Stomach (tissue), 9 donors: ENCODE measurements around the gene SOX12. TPM values are rescaled to one million over a fixed set of nuclear protein-coding genes. Genes with fewer than 3 reads are reported as not detected.
"Not testable (repeated sequence)": the region's sequence is repeated elsewhere in the genome, so short reads cannot be mapped to it uniquely, and the experiment has no call there.

Experiments used
- DNase-seq, 2 donors: peaks; one replicate each; pipeline versions ENCODE4 v3.0.0 to v3.0.0-alpha.2; 2013 to 2019
- H3K27ac ChIP-seq, 5 donors: fragments of 200-600 bp in 4 of 5; sonication (generic) in 4 of 5; one replicate each; pipeline ENCODE4 v1.5.1; 2013 to 2019; ENCODE audit warnings: mild to moderate bottlenecking in 1 of 5, moderate library complexity in 1 of 5
- H3K27me3 ChIP-seq, 3 donors: fragments of 200-600 bp; sonication (generic); one replicate each; pipeline ENCODE4 v1.5.1; 2017 to 2019; ENCODE audit warnings: mixed run types in 1 of 3
- H3K36me3 ChIP-seq, 4 donors: fragments of 200-600 bp; sonication (generic); 1 replicate in 3 of 4; 2 replicates in 1 of 4; pipeline ENCODE4 v1.5.1; 2016 to 2019
- H3K4me1 ChIP-seq, 4 donors: fragments of 200-600 bp; sonication (generic); one replicate each; pipeline ENCODE4 v1.5.1; 2016 to 2019
- H3K4me3 ChIP-seq, 4 donors: fragments of 200-600 bp; sonication (generic) in 3 of 4; one replicate each; pipeline ENCODE4 v1.5.1; 2016 to 2019; ENCODE audit warnings: mild to moderate bottlenecking in 1 of 4
- H3K9me3 ChIP-seq, 4 donors: fragments of 200-600 bp; sonication (generic); one replicate each; pipeline ENCODE4 v1.5.1; 2016 to 2019
- CTCF ChIP-seq, 7 experiments: fragments of 450-650 bp in 4 of 7; fragments of 200-600 bp in 3 of 7; sonication (generic) in 3 of 7; IDR thresholded peaks; one replicate each; pipeline ENCODE4 v1.5.1; 2016 to 2019; ENCODE audit warnings: antibody characterized with exemption in 7 of 7, control low read depth in 2 of 7, mild to moderate bottlenecking in 1 of 7
- EP300 ChIP-seq: sonication (generic); formaldehyde crosslinking; IDR thresholded peaks from one replicate; pipeline ENCODE4 v1.6.1; 2017; ENCODE audit warnings: antibody characterized with exemption
- POLR2A ChIP-seq, 4 donors: fragments of 450-650 bp; IDR thresholded peaks; one replicate each; pipeline ENCODE4 v1.6.1; 2016; ENCODE audit warnings: antibody characterized with exemption in 4 of 4, control low read depth in 2 of 4, mild to moderate bottlenecking in 1 of 4, moderate library complexity in 1 of 4
- POLR2AphosphoS5 ChIP-seq, 3 donors: sonication (generic); formaldehyde crosslinking; IDR thresholded peaks; one replicate each; pipeline ENCODE4 v1.6.1; 2016; ENCODE audit warnings: antibody characterized with exemption in 3 of 3
- WGBS, 5 donors: extraction: QIAGEN DNeasy Blood & Tissue Kit in 3 of 5; methylation state at CpG; one replicate each; pipeline versions ENCODE4 v1.1.5 to v1.1.7; 2013 to 2018; 5-methylcytosine and 5-hydroxymethylcytosine counted together
- intact Hi-C: fragments of 100-400 bp; cut with DNase I; formaldehyde crosslinking; loops from one replicate; pipeline ENCODE4 v1.15.1; 2023; ENCODE audit warnings: low total_unique reads
- polyA plus RNA-seq, 3 donors: library from polyadenylated mRNA; stranded (reverse); fragments of 200-250 nt; gene quantifications; one replicate each; pipeline ENCODE4 v1.2.3, GENCODE V29; 2013
- total RNA-seq, 5 donors: library from RNA; depleted of rRNA; stranded (reverse); fragments of >200 nt; gene quantifications; one replicate each; pipeline versions ENCODE4 v1.1.0 to v1.2.3, GENCODE V29; 2014 to 2016
- donor health status: healthy with polysubstance abuse.
- donor health status: Bipolar disorder and iron deficiency.
- donor health status: healthy.

The SOX12 gene
- total and polyA plus RNA-seq, 8 donors: 1.5 to 20.3 (median 3.4) TPM

- no peaks in the 10 kb centered on the region for H3K9me3 ChIP-seq
- intact Hi-C loops: no loop called here
- H3K36me3 ChIP-seq: peaks cover 0 to 25% (median 16%) of the 10 kb centered on the region in 4 donors
- H3K4me3 ChIP-seq: no peak overlapping the region
- peak overlapping the region in 1 of 5 donors; percentile 94 for H3K27ac ChIP-seq
- peaks cover 16 to 52% (median 37%) of the 10 kb centered on the region in 4 donors for H3K4me1 ChIP-seq
- no peaks in the 10 kb centered on the region for H3K27me3 ChIP-seq
- WGBS, 5 donors: 74 to 89% (median 82%) methylated on average over 12 to 19 of the region's 19 CpGs
- TF ChIP-seq EP300 (no peak), POLR2A (IDR thresholded peaks at IDR 0.05) (no peak)
- DNase-seq: peak in 1 of 2 donors; percentile 58
Observed at GRCh38 chr20:348972-349841, 23.9 kb downstream of the SOX12 start.

GRCh38 chr20:353166-353565 is 27.8 kb downstream of the SOX12 start:
- no peak for TF ChIP-seq CTCF (IDR thresholded peaks at IDR 0.05)
- no peak for TF ChIP-seq EP300
- TF ChIP-seq POLR2A (IDR thresholded peaks at IDR 0.05): no peak
- no peak for TF ChIP-seq POLR2AphosphoS5 (IDR thresholded peaks at IDR 0.05)
- no peaks in the 10 kb centered on the region for H3K9me3 ChIP-seq
- no peak overlapping the region for H3K27ac ChIP-seq
- no peaks in the 10 kb centered on the region for H3K27me3 ChIP-seq
- no peak for DNase-seq
- H3K4me1 ChIP-seq: peaks cover 8 to 29% (median 18%) of the 10 kb centered on the region in 4 donors
- WGBS, 5 donors: 85 to 92% (median 86%) methylated on average over 12 to 13 of the region's 13 CpGs
- H3K4me3 ChIP-seq: no peak overlapping the region
- peaks cover 0 to 20% (median 15%) of the 10 kb centered on the region in 4 donors for H3K36me3 ChIP-seq
- intact Hi-C loops: loop anchor here (10.0 kb wide), 1 partner anchor 52 kb away; the partner anchor contains the start of gene RBCK1

- Histone ChIP-seq H3K9me3 (no peaks in the 10 kb centered on the region), H3K27ac (no peak overlapping the region), H3K4me3 (no peak overlapping the region), H3K36me3 (peaks cover 0 to 19% (median 13%) of the 10 kb centered on the region in 4 donors), H3K27me3 (no peaks in the 10 kb centered on the region), H3K4me1 (peaks cover 0 to 17% (median 6%) of the 10 kb centered on the region in 4 donors)
- intact Hi-C loops: loop anchor here (10.0 kb wide), 1 partner anchor 50 kb away; the partner anchor contains the start of gene RBCK1
- peak; percentile 81 to 93 for DNase-seq
- TF ChIP-seq POLR2AphosphoS5 (IDR thresholded peaks at IDR 0.05) (peak in 1 of 3 donors; percentile 71), POLR2A (IDR thresholded peaks at IDR 0.05) (no peak), CTCF (IDR thresholded peaks at IDR 0.05) (peak in 5 of 7 experiments; percentile 88 to 96 (median 89)), EP300 (no peak)
- WGBS, 5 donors: 13 to 15% (median 14%) methylated on average over 14 of the region's 14 CpGs
Observed at GRCh38 chr20:354298-354977, 29.1 kb downstream of the SOX12 start.

GRCh38 chr20:356154-356553 is 30.8 kb downstream of the SOX12 start:
- DNase-seq, H3K9me3 ChIP-seq, H3K27ac ChIP-seq, H3K27me3 ChIP-seq, H3K4me3 ChIP-seq: not testable (repeated sequence)
- Histone ChIP-seq H3K36me3 (peaks cover 0 to 15% (median 8%) of the 10 kb centered on the region in 4 donors), H3K4me1 (peaks cover 0 to 14% (median 4%) of the 10 kb centered on the region in 4 donors)
- WGBS, 5 donors: 75 to 86% (median 82%) methylated on average over 2 of the region's 2 CpGs
- intact Hi-C loops: loop anchor here (5.0 to 10.0 kb wide), 2 partner anchors 49 to 121 kb away; partner anchors contain the start of gene RBCK1

- peaks cover 0 to 12% (median 8%) of the 10 kb centered on the region in 4 donors for H3K36me3 ChIP-seq
Observed at GRCh38 chr20:356745-357144, 31.4 kb downstream of the SOX12 start.

More at GRCh38 chr20:356745-357144, 31.4 kb downstream of the SOX12 start:
- no peak for TF ChIP-seq CTCF (IDR thresholded peaks at IDR 0.05)
- no peak for TF ChIP-seq EP300
- TF ChIP-seq POLR2AphosphoS5 (IDR thresholded peaks at IDR 0.05): no peak
- TF ChIP-seq POLR2A (IDR thresholded peaks at IDR 0.05): no peak
- no peak overlapping the region for H3K4me3 ChIP-seq
- WGBS, 5 donors: 88 to 94% (median 89%) methylated on average over 10 of the region's 10 CpGs
- intact Hi-C loops: loop anchor here (5.0 to 10.0 kb wide), 2 partner anchors 48 to 121 kb away; partner anchors contain the start of gene RBCK1
- no peaks in the 10 kb centered on the region for H3K9me3 ChIP-seq
- no peak overlapping the region for H3K27ac ChIP-seq
- DNase-seq: no peak
- H3K4me1 ChIP-seq: peaks cover 0 to 14% (median 4%) of the 10 kb centered on the region in 4 donors
- H3K27me3 ChIP-seq: no peaks in the 10 kb centered on the region
